AG20443 (cell line): ENCODE measurements around the gene LSG1.

Source experiments
- DNase-seq: peaks from one replicate; pipeline ENCODE4 v3.0.0; 2012; ENCODE audit warnings: low spot score, mixed read lengths

LSG1 gene

GRCh38 chr3:194671900-194672808 lies at the start of gene LSG1:
Gene LSG1, minus strand, starts transcription at chr3:194672191. Its CDS starts 29 bp downstream, at chr3:194672162.
- DNase-seq = peak; percentile 95

GRCh38 chr3:194720048-194720447 lies 48.1 kb upstream of the LSG1 start:
- no peak for DNase-seq

- DNase-seq = no peak
Observed at GRCh38 chr3:194718079-194718478, 46.1 kb upstream of the LSG1 start.

DNA sequence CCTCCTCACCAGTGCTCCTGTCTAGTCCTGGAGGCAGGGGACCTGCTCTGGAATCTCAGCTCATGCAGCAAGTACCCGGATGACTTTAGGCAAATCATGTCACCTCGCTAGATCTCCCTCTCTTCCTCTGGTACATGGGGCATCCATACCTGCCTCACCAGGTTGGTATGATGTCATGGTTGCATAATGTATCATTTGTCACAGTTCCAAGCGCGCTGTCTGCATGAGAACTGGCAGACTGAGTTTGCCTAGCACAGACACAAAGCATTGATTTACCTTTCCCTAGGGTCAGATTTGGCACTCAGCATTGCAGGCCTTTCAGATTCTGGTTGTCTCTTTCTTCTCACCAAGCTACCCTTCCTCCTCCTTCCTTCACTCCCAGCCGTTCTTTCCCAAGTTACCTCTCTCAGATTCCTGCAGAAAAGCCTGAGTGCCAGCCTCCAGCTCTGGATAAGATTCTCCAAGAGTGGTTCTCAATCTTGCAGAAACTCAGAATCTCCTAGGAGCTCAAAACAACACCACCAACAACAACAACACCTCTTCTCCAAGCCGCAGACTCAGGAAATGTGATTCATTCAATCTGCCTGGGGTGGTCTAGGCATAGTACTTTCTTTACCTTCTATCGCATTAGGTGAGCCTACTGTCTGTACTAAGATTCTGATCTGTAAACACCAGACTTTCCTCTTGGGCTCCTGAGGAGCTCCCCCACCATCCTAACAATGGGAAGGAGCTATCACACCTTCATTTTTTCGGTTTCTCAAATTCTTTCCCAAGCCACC lies 43.2 kb upstream of the LSG1 start:
- DNase-seq = no peak

GRCh38 chr3:194714564-194714963 lies 42.6 kb upstream of the LSG1 start:
- DNase-seq = no peak

GRCh38 chr3:194714137-194714455 lies 42.1 kb upstream of the LSG1 start:
- DNase-seq = no peak

- DNase-seq = no peak
Observed at GRCh38 chr3:194713299-194714136, 41.5 kb upstream of the LSG1 start.

DNA sequence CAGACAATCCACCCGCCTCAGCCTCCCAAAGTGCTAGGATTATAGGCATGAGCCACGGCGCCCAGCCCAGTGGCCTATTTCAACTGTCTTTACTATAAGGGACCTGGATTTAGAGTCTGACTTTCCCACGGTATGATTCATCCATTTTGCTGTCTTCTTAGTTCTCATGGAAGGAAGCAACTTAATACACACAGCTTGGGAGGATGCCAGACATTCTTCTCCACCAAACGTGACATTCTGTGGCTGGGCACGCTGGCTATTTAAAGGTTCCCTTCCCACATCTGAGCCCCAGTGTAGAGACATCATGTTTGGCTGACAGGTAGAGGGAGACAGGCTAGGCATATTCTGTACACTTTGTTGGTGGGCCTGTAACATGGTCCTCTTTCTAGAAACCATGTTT lies 39.9 kb upstream of the LSG1 start:
- DNase-seq = peak; percentile 56

GRCh38 chr3:194711286-194711685 lies 39.3 kb upstream of the LSG1 start:
- no peak for DNase-seq

- no peak for DNase-seq
Observed at GRCh38 chr3:194707147-194707540, 35.2 kb upstream of the LSG1 start.

GRCh38 chr3:194705761-194706160 lies 33.8 kb upstream of the LSG1 start:
- DNase-seq = no peak

- no peak for DNase-seq
Observed at GRCh38 chr3:194705227-194705626, 33.2 kb upstream of the LSG1 start.

DNA sequence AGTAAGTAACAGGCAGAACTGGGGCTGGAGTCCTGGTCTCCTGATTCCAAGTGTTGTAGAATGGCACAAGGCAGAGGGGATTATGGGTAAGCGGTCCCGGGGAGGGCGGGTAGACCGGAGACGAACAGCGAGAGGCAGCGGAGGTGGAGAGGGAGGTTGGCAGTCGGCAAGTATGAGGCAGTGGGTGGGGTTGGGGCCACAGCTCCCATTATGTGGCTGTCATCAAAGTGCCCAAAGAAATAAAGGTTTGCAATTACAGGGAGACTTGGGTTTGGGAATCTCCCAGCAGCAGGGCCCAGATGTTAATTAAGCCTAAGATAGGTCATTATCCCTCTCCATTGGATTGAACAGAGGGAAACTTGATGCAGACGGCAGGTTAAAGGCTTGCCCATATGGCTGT lies 30.6 kb upstream of the LSG1 start:
- no peak for DNase-seq

- DNase-seq = no peak
Observed at GRCh38 chr3:194696702-194697101, 24.7 kb upstream of the LSG1 start.

DNA sequence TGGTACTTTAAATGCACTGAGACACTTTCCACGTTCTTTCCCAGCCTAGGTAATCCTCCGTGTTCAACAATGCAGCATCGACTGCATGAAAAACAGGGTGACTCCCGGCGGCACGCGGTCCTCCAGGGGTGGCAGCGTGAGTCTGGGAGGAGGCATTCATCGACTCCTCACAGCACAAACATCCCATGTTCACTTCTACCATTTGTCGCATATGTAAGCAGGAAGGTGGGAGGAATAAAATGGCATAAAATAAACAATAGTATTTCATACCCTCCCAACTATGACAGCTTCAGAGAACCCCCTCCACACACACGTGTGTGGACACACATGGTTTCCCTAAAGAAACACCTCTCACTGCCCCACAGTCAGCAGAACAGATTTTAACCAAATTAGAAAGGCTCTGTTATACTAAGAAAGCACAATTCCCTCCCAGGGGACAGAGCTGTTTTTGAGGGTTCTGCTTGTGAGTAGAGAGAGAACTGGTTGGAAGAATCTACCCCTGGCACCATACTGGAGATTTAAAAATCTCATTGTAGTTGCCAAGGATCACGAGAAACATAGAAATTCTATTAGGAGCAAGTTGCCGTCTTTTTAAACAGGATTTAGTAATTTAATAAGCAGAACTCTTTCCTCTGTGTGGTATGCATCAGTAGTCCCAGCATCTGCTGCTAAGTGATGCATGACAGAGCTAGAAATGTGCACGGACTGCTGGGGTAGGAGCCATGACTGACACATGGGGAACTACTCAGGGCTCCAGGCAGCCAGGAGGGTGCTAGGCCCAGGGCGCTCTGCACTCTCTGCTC lies 19.7 kb upstream of the LSG1 start:
- DNase-seq = no peak

- DNase-seq = no peak
Observed at GRCh38 chr3:194690501-194691372, 18.7 kb upstream of the LSG1 start.

- DNase-seq = peak; percentile 53
Observed at GRCh38 chr3:194689493-194689944, 17.5 kb upstream of the LSG1 start.

DNA sequence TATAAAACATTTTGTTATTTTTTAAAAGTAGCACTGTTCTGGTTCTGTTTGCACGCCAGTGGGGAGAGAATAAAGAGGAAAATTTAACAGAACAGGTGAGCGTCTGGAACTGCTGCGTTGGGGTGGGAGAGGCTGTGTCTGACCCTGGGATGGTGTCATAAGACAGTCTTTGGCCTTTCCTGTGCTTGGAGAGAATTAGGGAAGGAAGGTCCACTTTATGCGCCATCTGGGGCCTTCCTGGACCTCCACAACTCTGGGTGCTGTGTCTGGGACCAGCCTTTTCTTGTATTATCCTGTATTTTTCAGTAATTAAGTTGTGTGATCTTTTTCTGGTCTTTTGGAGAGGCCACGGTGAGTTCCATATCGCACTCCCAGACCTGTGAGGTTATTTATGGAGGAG lies 17.0 kb upstream of the LSG1 start:
- DNase-seq = no peak

DNA sequence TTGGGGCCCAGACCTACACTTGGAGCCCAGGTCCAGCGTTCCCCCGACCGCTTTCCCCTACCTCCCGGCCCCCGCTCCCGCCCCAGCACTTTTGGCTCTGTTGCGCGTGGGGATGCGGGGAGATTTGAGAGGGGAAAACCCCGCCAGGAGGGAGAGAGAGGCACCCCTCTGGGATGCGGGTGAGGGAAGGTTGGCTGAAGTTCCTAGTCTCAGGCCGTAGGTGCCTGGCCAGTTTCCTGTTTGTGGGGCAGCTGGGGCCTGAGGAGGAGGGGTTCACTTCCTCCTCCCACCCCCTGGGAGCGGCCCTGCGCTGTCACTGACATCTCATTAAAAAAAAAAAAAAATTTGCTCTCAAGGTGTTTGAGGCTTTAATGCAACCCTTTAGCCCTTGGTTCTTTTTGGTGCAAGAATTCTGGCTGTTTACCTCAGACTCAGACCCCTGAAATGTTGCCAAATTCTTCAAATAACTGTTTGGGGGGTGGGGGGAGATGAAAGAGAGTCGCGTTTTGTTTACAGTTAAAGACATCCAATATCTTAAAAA lies 16.3 kb upstream of the LSG1 start:
- DNase-seq = no peak

GRCh38 chr3:194687638-194688199 lies 15.7 kb upstream of the LSG1 start:
- DNase-seq = peak; percentile 64
